Progenitor cell of endocrine pancreas (in vitro differentiated cells): ENCODE measurements around the gene PRKCE. TPM values are rescaled to one million over a fixed set of nuclear protein-coding genes. Genes with fewer than 3 reads are reported as not detected.

Source experiments
- DNase-seq: peaks from one replicate; pipeline ENCODE4 v3.0.0; 2021; ENCODE audit warnings: low spot score; ENCODE audit not compliant: unreplicated experiment
- H3K27ac Mint-ChIP-seq: 2 replicates; pipeline ENCODE4 v1.8.0; 2021; ENCODE audit warnings: mild to moderate bottlenecking, moderate library complexity, mixed read lengths
- H3K27me3 Mint-ChIP-seq: 2 replicates; pipeline ENCODE4 v1.8.0; 2021; ENCODE audit warnings: mixed read lengths
- H3K36me3 Mint-ChIP-seq: 2 replicates; pipeline ENCODE4 v1.8.0; 2022; ENCODE audit warnings: mixed read lengths; ENCODE audit not compliant: insufficient read depth
- H3K4me1 Mint-ChIP-seq: 2 replicates; pipeline ENCODE4 v1.8.0; 2021; ENCODE audit warnings: low read depth, mixed read lengths
- H3K4me3 Mint-ChIP-seq: 2 replicates; pipeline ENCODE4 v1.8.0; 2021; ENCODE audit warnings: low read depth, mild to moderate bottlenecking, moderate library complexity, mixed read lengths
- H3K9me3 Mint-ChIP-seq: 2 replicates; pipeline ENCODE4 v1.8.0; 2021; ENCODE audit warnings: low read depth, mixed read lengths
- total RNA-seq: library from RNA; stranded (reverse); gene quantifications from 2 replicates; pipeline ENCODE4 v1.2.1, GENCODE V29; 2021
- TF ChIP-seq, protein P1 (sequence below): fragments of 200-600 bp; sonication (generic); IDR thresholded peaks from one replicate; pipeline ENCODE4 v1.5.0; 2021; ENCODE audit warnings: antibody characterized with exemption, mild to moderate bottlenecking; ENCODE audit not compliant: unreplicated experiment

Gene PRKCE
- total RNA-seq, 1 donor from 2014 or later, result 4.2 TPM

GRCh38 chr2:45683292-45683691 is 31.8 kb downstream of the PRKCE start:
- H3K9me3 Mint-ChIP-seq, result no peaks in the 10 kb centered on the region
- no peak for DNase-seq
- H3K27ac Mint-ChIP-seq, result no peak overlapping the region
- H3K4me3 Mint-ChIP-seq, result no peak overlapping the region
- H3K4me1 Mint-ChIP-seq, result peaks cover 2% of the 10 kb centered on the region
- no peaks in the 10 kb centered on the region for H3K36me3 Mint-ChIP-seq
- H3K27me3 Mint-ChIP-seq, result peaks cover 5% of the 10 kb centered on the region
- TF ChIP-seq, protein P1, sequence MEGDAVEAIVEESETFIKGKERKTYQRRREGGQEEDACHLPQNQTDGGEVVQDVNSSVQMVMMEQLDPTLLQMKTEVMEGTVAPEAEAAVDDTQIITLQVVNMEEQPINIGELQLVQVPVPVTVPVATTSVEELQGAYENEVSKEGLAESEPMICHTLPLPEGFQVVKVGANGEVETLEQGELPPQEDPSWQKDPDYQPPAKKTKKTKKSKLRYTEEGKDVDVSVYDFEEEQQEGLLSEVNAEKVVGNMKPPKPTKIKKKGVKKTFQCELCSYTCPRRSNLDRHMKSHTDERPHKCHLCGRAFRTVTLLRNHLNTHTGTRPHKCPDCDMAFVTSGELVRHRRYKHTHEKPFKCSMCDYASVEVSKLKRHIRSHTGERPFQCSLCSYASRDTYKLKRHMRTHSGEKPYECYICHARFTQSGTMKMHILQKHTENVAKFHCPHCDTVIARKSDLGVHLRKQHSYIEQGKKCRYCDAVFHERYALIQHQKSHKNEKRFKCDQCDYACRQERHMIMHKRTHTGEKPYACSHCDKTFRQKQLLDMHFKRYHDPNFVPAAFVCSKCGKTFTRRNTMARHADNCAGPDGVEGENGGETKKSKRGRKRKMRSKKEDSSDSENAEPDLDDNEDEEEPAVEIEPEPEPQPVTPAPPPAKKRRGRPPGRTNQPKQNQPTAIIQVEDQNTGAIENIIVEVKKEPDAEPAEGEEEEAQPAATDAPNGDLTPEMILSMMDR, result no peak

DNA sequence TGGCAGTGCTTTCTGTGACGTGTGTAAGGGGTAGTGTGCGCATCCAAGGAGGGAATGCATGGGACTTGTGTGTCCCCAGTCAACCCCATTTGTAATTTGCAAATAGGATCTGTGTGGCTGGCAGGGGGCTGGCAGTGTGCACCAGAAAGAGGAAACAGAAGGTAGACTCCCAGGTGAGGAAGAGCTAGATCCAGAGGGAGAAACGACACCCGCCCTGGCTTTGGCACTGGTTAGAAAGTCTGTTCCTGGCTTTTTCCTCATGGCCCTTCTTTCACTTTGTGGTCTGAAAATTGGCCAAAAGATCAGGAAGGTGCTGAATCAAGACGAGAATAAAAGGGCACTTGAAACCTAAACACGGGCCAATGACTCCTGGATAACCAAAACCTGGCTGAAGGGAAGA is 33.3 kb downstream of the PRKCE start:
- H3K4me1 Mint-ChIP-seq, result peaks cover 9% of the 10 kb centered on the region
- H3K9me3 Mint-ChIP-seq, result no peaks in the 10 kb centered on the region
- TF ChIP-seq, protein P1, result no peak
- no peak for DNase-seq
- no peaks in the 10 kb centered on the region for H3K36me3 Mint-ChIP-seq
- H3K27me3 Mint-ChIP-seq, result peaks cover 5% of the 10 kb centered on the region
- H3K27ac Mint-ChIP-seq, result no peak overlapping the region
- H3K4me3 Mint-ChIP-seq, result no peak overlapping the region

DNA sequence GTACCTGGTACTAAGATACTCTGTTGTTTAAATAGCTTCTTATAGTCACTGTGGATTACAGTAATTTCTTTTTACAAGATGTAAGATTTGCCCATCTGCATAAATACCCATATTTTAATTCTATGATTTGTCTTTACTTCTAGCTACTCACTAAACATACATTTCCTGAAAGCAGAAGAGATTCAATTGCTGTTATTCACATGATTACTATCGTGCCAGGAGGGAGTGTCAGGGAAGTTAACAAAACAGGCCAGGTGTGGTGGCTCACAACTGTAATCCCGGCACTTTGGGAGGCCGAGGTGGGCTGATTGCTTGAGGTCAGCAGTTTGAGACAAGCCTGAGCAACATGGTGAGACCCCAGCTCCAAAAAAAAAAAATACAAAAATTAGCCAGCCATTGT is 33.8 kb downstream of the PRKCE start:
- Mint-ChIP-seq H3K27me3 (peaks cover 5% of the 10 kb centered on the region), H3K9me3 (no peaks in the 10 kb centered on the region)

GRCh38 chr2:45687964-45688363 is 36.5 kb downstream of the PRKCE start:
- TF ChIP-seq, protein P1, result no peak
- no peaks in the 10 kb centered on the region for H3K36me3 Mint-ChIP-seq

More for the DNA sequence above, 33.8 kb downstream of the PRKCE start:
- H3K4me3 Mint-ChIP-seq, result no peak overlapping the region
- TF ChIP-seq, protein P1, result no peak
- no peaks in the 10 kb centered on the region for H3K36me3 Mint-ChIP-seq
- no peak for DNase-seq
- H3K27ac Mint-ChIP-seq, result no peak overlapping the region
- peaks cover 7% of the 10 kb centered on the region for H3K4me1 Mint-ChIP-seq

GRCh38 chr2:45688479-45689298 is 37.2 kb downstream of the PRKCE start:
- Mint-ChIP-seq H3K36me3 (no peaks in the 10 kb centered on the region), H3K27ac (no peak overlapping the region)

More at GRCh38 chr2:45687964-45688363, 36.5 kb downstream of the PRKCE start:
- no peak for DNase-seq
- no peak overlapping the region for H3K27ac Mint-ChIP-seq
- peaks cover 5% of the 10 kb centered on the region for H3K27me3 Mint-ChIP-seq
- peaks cover 6% of the 10 kb centered on the region for H3K4me1 Mint-ChIP-seq
- no peak overlapping the region for H3K4me3 Mint-ChIP-seq
- no peaks in the 10 kb centered on the region for H3K9me3 Mint-ChIP-seq

More at GRCh38 chr2:45688479-45689298, 37.2 kb downstream of the PRKCE start:
- no peaks in the 10 kb centered on the region for H3K27me3 Mint-ChIP-seq
- TF ChIP-seq, protein P1, result no peak
- no peak overlapping the region for H3K4me3 Mint-ChIP-seq
- no peak for DNase-seq
- H3K9me3 Mint-ChIP-seq, result no peaks in the 10 kb centered on the region
- H3K4me1 Mint-ChIP-seq, result peaks cover 6% of the 10 kb centered on the region
